Endometrial microvascular endothelial cells (primary cell): ENCODE data around the gene GET3. TPM values are rescaled to one million over a fixed set of nuclear protein-coding genes. Genes with fewer than 3 reads are reported as not detected.
"Not testable (repeated sequence)": the region's sequence is repeated elsewhere in the genome, so short reads cannot be mapped to it uniquely, and the experiment has no call there.

Experiments used
- in situ Hi-C: cut with HindIII; loops from 2 replicates; pipeline ENCODE4 v1.10.0; 2017; ENCODE audit warnings: low sequenced_read_pairs, low pct_unique_long_range_greater_than_20kb; ENCODE audit errors: inconsistent ontology term
- total RNA-seq: library from RNA; depleted of rRNA; stranded (reverse); fragments of >200 nt; gene quantifications from one replicate; pipeline ENCODE4 v1.2.3, GENCODE V29; 2015; ENCODE audit errors: inconsistent ontology term

Gene GET3
- total RNA-seq, 1 donor from 2014 or later, result 131 TPM

DNA sequence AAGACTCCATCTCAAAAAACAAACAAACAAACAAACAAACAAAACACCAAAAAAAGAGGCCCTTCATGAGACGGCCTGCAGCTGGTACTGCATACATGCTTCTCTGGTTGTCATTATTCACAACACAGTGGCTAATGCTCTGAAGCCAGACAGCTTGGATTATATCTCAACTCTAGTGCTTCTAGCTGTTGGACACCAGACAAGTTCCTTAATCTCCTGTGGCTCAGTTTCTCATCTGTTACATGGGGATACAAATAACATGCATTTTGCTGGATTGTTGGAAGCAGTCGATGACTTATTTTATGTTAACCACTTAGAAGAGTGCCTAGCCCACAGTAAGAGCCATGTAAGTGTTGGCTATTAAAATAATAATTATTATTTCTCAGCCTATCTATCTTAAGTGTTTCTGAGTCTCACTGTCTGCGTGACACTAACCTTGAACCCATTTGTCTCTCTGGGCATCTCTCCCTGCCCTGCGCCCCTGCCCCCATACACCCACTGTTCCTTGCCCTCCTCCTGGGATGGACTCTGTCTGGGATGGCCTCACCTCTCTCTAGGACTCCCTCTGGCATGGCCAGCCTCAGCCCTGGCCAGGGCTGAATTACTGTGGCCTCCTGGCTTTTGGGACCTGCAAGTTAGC, 50.9 kb downstream of the GET3 start:
- in situ Hi-C loops, result no loop called here

DNA sequence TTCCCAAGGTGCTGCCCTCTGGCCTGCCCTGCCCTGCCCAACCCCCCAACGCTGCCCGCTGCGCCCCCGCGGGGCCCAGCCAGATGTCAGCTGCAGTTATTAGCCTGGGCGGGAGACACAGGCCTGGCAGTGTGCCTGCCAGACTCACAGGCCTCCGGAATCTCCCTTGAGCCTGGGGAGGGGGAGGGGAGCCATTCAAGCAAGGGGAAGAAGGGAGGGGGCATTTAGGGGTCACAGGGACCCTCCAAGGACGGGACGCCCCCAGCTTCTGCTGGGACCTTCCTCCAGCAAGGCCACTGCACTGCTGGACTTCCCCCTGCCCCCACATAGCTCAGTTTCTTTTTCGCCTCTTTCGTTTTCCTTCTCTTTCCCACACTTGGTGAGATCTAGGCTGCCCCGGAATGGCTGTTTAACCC, 51.4 kb downstream of the GET3 start:
- in situ Hi-C loops, result no loop called here

DNA sequence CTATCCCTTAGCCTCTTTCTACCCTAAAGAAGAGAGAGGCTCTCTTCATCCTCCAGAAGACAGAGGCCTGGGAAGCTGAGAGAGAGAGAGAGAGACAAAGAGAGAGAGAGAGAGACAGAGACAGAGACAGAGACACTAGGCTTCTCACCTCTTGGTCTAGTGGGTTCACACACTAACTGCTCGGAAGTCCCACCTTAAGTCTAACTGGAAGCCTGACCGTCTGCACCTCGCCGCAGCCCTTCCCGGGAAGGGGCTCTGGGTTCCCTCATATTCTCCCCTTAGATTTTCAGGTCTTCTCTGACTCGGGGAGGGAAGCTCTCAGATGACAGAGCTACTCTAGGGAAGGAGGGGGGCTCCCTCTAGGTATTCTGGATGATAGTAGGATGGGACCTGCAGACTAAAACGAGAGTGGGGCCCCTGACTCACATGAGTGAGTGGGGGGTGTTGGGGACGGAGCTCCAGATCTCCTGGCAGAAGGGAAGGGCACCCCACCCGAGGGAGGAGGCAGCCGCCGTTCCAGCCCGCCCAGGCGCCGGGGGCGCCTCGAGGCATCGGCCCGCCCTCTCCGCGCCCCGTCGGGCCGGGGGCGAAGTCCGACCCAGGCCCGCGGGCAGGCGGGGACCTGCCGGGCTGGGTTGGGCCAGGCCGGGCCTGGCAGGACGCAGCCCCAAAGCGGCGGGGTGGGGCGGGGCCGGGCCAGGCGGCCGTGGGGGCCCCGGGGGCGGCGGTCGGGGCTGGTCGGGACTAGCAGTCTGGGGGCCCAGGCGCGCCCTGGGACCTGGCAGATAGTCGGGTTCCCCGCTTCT, 52.0 kb downstream of the GET3 start:
- in situ Hi-C loops, result no loop called here

DNA sequence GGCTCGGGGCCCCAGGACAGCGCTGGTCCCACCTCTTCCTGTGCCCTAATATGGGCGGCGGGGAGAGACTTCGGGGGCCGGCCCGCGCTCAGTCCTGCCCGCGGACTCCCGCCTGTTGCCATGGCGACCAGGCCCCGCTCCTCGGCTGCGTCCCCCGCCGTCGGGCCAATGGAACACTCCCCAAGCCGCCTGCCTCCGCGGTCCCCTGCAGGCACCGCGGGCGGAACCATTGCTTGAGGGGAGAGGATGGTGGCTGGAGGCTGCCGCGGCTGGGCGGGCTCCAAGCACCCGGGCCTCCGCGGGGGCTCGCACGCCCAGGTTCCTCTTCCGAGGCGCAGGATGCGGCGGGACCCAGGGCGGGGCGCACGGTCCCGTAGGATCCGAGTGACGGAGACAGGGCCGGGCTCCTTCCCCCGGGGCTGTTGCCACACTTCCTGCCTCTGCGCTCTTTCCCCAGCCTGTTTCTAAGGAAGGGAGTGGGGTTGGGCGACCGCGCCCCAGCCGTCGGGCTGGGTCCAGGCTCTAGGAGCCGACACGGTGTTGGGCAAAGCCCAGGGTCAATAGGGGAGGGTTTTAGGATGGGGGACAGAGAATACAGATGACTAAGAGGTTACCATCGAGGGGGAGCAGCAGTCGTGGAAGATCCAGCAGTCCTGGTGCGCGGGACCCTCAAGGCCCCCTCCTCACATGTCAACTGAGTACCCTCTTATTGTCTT, 52.8 kb downstream of the GET3 start:
- in situ Hi-C loops, result no loop called here

DNA sequence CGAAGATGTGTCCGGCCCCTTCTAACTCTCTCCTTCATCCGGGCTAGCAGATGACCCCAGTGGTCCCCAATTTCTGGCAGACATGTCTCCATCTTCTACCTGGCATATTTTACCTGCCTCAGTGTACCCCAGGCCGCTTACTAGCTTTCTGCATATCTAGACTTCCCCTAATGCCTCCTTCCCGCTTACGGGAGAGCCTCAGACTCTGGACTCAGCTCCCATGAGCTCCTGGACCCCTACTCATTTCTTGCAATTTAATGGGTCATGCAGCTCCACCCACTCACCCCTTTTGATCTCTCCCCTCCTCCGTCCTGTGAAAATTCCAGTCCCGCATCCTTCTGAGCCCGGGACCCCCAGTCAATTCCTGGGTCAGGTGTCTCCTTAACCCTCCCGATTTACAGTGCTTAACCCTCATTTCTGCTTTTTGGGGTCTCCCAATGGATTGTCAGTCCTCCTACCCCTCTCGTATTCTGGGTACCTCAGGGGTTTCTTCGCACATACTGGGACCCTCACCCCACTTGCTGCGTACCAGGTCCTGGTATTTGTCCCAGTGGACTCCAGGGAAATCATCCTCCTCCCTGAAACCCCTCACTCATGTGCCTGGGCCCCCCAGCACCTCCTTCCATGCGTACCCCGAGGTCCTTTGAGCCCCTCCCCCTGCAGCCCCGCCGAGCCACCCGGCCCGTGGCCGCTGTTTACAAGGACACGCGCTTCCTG, 53.5 kb downstream of the GET3 start:
- in situ Hi-C loops, result no loop called here

DNA sequence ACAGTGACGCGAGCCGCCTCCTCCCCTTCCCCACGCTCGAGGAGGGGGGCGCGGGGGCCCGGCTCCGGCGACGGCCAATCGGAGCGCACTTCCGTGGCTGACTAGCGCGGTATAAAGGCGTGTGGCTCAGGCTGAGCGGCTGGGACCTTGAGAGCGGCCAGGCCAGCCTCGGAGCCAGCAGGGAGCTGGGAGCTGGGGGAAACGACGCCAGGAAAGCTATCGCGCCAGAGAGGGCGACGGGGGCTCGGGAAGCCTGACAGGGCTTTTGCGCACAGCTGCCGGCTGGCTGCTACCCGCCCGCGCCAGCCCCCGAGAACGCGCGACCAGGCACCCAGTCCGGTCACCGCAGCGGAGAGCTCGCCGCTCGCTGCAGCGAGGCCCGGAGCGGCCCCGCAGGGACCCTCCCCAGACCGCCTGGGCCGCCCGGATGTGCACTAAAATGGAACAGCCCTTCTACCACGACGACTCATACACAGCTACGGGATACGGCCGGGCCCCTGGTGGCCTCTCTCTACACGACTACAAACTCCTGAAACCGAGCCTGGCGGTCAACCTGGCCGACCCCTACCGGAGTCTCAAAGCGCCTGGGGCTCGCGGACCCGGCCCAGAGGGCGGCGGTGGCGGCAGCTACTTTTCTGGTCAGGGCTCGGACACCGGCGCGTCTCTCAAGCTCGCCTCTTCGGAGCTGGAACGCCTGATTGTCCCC, 54.2 kb downstream of the GET3 start, which contains the start of gene JUNB:
Gene JUNB, plus strand, starts transcription at position 142 of the 706 bp plus-strand sequence. Its CDS starts 286 bp downstream, at position 428.
- in situ Hi-C loops, result no loop called here

DNA sequence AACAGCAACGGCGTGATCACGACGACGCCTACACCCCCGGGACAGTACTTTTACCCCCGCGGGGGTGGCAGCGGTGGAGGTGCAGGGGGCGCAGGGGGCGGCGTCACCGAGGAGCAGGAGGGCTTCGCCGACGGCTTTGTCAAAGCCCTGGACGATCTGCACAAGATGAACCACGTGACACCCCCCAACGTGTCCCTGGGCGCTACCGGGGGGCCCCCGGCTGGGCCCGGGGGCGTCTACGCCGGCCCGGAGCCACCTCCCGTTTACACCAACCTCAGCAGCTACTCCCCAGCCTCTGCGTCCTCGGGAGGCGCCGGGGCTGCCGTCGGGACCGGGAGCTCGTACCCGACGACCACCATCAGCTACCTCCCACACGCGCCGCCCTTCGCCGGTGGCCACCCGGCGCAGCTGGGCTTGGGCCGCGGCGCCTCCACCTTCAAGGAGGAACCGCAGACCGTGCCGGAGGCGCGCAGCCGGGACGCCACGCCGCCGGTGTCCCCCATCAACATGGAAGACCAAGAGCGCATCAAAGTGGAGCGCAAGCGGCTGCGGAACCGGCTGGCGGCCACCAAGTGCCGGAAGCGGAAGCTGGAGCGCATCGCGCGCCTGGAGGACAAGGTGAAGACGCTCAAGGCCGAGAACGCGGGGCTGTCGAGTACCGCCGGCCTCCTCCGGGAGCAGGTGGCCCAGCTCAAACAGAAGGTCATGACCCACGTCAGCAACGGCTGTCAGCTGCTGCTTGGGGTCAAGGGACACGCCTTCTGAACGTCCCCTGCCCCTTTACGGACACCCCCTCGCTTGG, 55.0 kb downstream of the GET3 start:
- in situ Hi-C loops, result no loop called here

DNA sequence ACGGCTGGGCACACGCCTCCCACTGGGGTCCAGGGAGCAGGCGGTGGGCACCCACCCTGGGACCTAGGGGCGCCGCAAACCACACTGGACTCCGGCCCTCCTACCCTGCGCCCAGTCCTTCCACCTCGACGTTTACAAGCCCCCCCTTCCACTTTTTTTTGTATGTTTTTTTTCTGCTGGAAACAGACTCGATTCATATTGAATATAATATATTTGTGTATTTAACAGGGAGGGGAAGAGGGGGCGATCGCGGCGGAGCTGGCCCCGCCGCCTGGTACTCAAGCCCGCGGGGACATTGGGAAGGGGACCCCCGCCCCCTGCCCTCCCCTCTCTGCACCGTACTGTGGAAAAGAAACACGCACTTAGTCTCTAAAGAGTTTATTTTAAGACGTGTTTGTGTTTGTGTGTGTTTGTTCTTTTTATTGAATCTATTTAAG, 55.6 kb downstream of the GET3 start:
- in situ Hi-C loops, result no loop called here

DNA sequence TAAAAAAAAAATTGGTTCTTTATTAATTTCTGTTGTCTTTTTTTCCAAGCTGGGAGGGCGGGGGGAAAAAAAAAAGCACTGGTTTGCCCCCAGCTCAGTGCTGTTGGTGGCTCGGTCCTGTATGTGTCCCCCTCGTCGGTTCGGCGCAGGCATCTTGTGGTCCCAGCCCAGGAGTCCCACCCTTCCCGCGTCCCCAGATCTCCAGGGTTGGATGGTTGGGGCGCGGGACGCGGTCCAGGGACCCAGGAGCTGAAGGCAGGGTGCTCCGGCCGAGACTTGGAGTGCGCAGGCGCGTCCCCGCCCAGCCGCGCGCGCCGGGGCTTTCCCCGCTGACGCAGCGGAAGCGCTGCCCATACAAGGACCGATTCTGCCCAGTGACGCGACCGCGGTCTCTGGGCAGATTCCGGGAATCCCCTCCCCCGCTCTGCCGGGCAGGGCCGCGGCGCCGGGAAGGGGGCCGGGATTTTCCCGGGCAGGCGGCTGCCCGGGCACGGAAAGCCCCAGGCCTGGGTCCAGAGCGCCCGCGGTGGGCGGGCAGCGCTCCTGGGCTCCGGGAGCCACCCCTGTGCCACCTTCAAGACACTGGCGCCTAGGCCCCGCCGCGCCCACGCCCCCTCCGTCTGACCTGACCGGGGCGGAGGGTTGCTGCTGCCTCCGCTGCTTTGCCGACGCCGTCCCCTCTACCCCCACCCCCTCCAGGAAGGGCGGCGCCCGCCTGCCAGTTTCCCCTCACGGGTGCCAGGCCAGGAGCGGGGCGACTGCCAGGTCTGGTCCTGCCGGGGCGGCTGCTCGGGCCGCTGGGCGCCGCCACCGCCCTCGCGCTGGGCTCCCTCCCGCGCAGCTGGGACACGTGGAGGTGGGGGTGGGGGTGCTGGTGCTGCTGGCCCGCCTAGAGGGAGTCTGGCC, 56.2 kb downstream of the GET3 start:
- in situ Hi-C loops, result no loop called here

DNA sequence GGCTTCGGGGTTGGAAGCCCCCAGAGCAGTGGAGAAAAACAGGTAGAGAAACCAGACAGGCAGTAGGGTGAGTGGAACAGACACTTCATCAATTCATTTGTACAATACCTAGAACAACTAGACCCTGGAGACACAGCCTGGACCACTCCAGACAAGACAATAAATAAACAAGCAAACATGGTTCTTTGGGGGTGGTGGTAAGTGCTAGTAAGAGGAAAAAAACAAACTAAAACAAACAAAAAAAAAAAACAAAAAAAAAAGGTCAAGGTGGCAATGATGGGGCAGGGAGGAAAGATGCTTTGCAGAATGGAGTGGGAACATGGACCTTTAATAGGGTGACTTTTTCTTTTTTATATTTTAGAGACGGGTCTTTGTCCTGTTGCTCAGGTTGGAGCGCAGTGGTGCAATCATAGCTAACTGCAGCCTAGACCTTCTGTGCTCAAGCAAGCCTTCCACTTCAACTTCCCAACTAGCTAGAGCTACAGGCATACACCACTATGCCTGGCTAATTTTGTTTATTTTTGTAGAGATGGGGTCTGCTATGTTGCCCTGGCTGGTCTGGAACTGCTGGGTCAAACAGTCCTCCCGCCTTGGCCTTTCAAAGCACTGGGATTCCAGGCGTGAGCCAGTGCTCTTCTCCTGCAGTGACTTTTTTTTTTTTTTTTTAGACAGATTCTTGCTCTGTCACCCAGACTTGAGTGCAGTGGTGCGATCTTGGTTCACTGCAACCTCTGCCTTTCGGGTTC, 57.1 kb downstream of the GET3 start:
- in situ Hi-C loops, result no loop called here

DNA sequence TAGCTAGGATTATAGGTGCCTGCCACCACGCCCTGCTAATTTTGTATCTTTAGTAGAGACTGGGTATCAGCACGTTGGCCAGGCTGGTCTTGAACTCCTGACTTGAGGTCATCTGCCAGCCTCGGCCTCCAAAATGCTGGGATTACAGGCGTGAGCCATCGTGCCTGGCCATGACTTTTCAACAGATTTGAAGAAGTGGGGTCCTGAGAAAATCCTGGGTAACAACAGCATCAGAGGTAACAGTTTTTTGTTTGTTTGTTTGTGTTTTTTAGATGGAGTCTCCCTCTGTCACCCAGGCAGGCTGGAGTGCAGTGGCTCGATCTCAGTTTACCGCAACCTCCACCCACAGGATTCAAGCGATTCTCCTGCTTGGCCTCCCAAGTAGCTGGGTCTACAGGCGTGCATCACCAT, 57.7 kb downstream of the GET3 start:
- in situ Hi-C loops, result no loop called here

DNA sequence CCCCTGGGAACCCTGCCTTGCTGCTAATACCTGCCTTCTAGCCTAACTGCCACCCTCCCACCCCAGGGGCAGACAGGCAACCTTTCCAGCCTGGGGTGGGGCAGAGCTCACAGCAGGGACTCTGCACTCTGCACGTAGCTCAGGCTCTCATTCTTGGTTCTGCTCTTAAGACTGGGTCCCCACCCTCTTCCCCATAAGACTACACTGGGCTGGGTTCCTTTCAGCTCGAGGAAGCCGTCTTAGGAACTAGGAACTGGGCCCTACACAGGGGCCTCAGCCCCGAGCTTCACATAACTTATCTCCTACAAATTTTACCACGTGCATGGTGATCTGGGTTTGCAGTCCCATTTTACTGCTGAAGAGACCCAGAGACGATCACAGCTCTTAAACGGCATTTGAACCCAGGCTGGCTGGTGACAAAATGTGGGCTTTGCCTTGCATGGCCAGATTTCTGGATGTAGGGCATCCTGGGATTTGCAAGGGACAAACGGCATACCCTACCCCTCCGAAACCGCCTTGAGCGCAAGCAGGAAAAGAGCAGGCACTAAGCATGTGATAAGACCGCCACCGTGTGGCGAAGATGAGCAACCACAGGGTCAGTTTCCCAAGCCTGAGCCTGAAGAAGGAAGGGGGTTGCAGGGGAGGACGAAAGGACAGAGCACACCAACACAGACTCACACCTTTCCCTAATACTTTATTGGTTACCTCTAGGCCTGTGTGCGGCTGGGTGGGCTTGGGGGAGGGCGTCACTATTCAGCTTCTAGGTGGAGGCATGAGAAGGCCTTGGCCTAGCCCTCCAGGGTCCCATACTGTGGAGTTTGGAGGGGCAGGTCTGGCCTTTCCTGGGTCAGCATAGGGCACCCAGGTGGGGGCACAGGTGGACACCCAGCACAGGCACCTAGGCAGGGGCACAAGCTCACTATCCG, 59.1 kb downstream of the GET3 start:
- in situ Hi-C loops, result no loop called here

DNA sequence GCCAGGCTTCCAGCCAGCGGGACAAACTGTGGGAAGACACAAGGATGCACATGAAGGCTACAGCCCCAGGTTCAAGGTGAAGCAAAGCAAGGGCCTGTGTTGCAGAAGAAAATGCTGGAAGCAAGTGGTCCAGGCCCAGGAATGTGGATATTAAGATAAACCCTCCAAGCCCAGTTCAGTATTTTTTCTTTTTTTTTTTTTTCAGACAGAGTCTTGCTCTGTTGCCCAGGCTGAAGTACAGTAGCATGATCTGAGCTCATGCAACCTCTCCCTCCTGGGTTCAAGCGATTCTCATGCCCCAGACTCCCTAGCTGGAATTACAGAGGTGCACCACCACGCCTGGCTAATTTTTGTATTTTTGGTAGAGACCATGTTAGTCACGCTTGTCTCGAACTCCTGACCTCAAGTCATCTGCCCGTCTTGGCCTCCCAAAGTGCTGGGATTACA, 59.9 kb downstream of the GET3 start:
- in situ Hi-C loops, result no loop called here

DNA sequence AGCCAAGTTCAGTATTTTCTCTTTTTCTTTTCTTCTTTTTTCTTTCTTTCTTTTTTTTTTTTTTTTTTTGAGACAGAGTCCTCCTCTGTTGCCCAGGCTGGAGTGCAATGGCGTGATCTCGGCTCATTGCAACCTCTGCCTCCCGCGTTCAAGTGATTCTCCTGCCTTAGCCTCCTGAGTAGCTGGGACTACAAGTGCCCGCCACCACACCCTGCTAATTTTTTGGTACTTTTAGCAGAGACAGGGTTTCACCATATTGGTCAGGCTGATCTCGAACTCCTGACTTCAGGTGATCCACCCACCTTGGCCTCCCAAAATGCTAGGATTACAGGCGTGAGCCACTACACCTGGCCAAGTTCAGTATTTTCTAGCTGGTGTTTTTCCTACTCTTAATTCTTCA, 60.3 kb downstream of the GET3 start:
- in situ Hi-C loops, result not testable (repeated sequence)
